HEK293T (cell line): ENCODE results near the gene GPR107.

ENCODE experiments used
- ELF4 ChIP-seq: fragments of 450-650 bp; IDR thresholded peaks from 2 replicates; pipeline ENCODE4 v1.6.1; 2017; ENCODE audit warnings: antibody characterized with exemption
- FOXA1 ChIP-seq: fragments of 450-650 bp; IDR thresholded peaks from 2 replicates; pipeline ENCODE4 v1.6.1; 2016; ENCODE audit warnings: mild to moderate bottlenecking
- FOXM1 ChIP-seq: fragments of 450-650 bp; IDR thresholded peaks from 2 replicates; pipeline ENCODE4 v1.6.1; 2017; ENCODE audit warnings: mild to moderate bottlenecking, borderline replicate concordance
- NFRKB ChIP-seq: fragments of 450-650 bp; IDR thresholded peaks from 2 replicates; pipeline ENCODE4 v1.6.1; 2016; ENCODE audit warnings: mild to moderate bottlenecking, moderate library complexity
- SP1 ChIP-seq: fragments of 450-650 bp; IDR thresholded peaks from 2 replicates; pipeline ENCODE4 v1.6.1; 2017
- SUZ12 ChIP-seq: fragments of 450-650 bp; IDR thresholded peaks from 2 replicates; pipeline ENCODE4 v1.6.1; 2016; ENCODE audit warnings: mild to moderate bottlenecking
- ZNF384 ChIP-seq: fragments of 450-650 bp; IDR thresholded peaks from 2 replicates; pipeline ENCODE4 v1.6.1; 2016

DNA sequence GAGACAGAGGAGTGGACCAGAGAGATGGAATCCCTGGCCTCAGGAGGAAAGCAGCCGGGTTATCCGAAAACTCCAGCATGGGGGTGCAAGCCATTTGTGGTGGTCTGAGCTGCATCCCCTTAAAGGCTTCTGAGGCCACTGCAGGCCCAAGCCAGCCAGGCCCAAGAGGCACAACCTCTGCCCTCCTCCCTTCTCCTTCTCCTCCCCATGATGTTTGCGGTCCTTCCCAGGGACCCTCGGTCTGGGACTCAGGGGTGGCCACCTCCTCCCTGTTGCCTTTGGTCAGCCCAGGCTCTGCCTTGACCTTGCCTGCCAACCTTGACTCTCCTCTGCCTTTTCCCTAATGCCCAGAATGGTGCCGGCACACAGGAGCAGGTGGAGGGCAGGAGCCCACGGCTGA lies 123.1 kb downstream of the GPR107 start:
- TF ChIP-seq FOXM1 (no peak), NFRKB (no peak), ELF4 (no peak), ZNF384 (no peak), FOXA1 (no peak), SP1 (no peak), SUZ12 (no peak)
